DND-41 (cell line): ENCODE data around the gene TBCB.

Experiments
- ATAC-seq: fragments of 200-7000 bp; cut with Tn5 transposase; 3 replicates; pipeline ENCODE4 v1.9.1; 2021; ENCODE audit warnings: low read depth; ENCODE audit not compliant: insufficient read depth
- DNase-seq: peaks from one replicate; pipeline ENCODE4 v3.0.0-alpha.2; 2020
- H2AFZ ChIP-seq: 2 replicates; pipeline ENCODE4 v1.6.0; 2012; ENCODE audit warnings: low read depth, low read length
- H3K27ac ChIP-seq: 2 replicates; pipeline ENCODE4 v1.5.1; 2012; ENCODE audit warnings: low read length, inconsistent platforms
- H3K27me3 ChIP-seq: fragments of 200-600 bp; sonication (generic); 2 replicates; pipeline ENCODE4 v1.6.0; 2012; ENCODE audit warnings: low read length, mild to moderate bottlenecking, inconsistent platforms; ENCODE audit not compliant: insufficient read depth, poor library complexity
- H3K36me3 ChIP-seq: 2 replicates; pipeline ENCODE4 v1.5.1; 2012; ENCODE audit warnings: low read length, inconsistent platforms; ENCODE audit not compliant: insufficient read depth
- H3K4me1 ChIP-seq: 2 replicates; pipeline ENCODE4 v1.5.1; 2012; ENCODE audit warnings: mild to moderate bottlenecking, low read length; ENCODE audit not compliant: insufficient read depth
- H3K4me2 ChIP-seq: 2 replicates; pipeline ENCODE4 v1.6.0; 2012; ENCODE audit warnings: mild to moderate bottlenecking, moderate library complexity, low read length, inconsistent platforms; ENCODE audit not compliant: insufficient read depth
- H3K4me3 ChIP-seq, 2 experiments: fragments of 200-600 bp in 1 of 2; shearing (Covaris generic) in 1 of 2; 2 replicates each; pipeline ENCODE4 v1.5.1; 2012 to 2016; ENCODE audit warnings: inconsistent platforms in 2 of 2, low read length in 2 of 2, mild to moderate bottlenecking in 2 of 2, low read depth in 1 of 2, moderate library complexity in 1 of 2
- H3K79me2 ChIP-seq: 2 replicates; pipeline ENCODE4 v1.6.0; 2012; ENCODE audit warnings: low read length, inconsistent platforms; ENCODE audit not compliant: insufficient read depth
- H3K9ac ChIP-seq: 2 replicates; pipeline ENCODE4 v1.6.0; 2012; ENCODE audit warnings: low read depth, mild to moderate bottlenecking, inconsistent platforms, low read length, moderate library complexity
- H3K9me3 ChIP-seq: 2 replicates; pipeline ENCODE4 v1.5.1; 2012; ENCODE audit warnings: low read length, moderate library complexity, mild to moderate bottlenecking, inconsistent platforms; ENCODE audit not compliant: insufficient read depth, severe bottlenecking
- H4K20me1 ChIP-seq: 2 replicates; pipeline ENCODE4 v1.6.0; 2012; ENCODE audit warnings: low read length; ENCODE audit not compliant: insufficient read depth
- CTCF ChIP-seq: IDR thresholded peaks from 2 replicates; pipeline ENCODE4 v1.5.1; 2012; ENCODE audit warnings: borderline replicate concordance, low read length, moderate library complexity, mild to moderate bottlenecking; ENCODE audit not compliant: poor library complexity, severe bottlenecking; ENCODE audit errors: extremely low read depth
- EZH2 ChIP-seq: IDR thresholded peaks from 3 replicates; pipeline ENCODE4 v1.6.1; 2012; ENCODE audit warnings: borderline replicate concordance, low read depth, mild to moderate bottlenecking, moderate library complexity, low read length, inconsistent platforms; ENCODE audit not compliant: severe bottlenecking

The TBCB gene

GRCh38 chr19:36089847-36090246 lies 25.4 kb upstream of the TBCB start:
- no peak overlapping the region for H3K4me3 ChIP-seq
- no peaks in the 10 kb centered on the region for H3K27me3 ChIP-seq
- no peaks in the 10 kb centered on the region for H3K9me3 ChIP-seq
- no peak overlapping the region for H3K4me2 ChIP-seq
- H3K27ac ChIP-seq, result no peak overlapping the region
- no peaks in the 10 kb centered on the region for H3K79me2 ChIP-seq
- peaks cover 22% of the 10 kb centered on the region for H4K20me1 ChIP-seq
- H3K36me3 ChIP-seq, result peaks cover 98% of the 10 kb centered on the region
- no peak overlapping the region for H3K9ac ChIP-seq
- ATAC-seq (no peak), DNase-seq (no peak)
- H2AFZ ChIP-seq, result no peak overlapping the region
- no peaks in the 10 kb centered on the region for H3K4me1 ChIP-seq
- TF ChIP-seq EZH2 (no peak), CTCF (no peak)

GRCh38 chr19:36090910-36091695 lies 24.2 kb upstream of the TBCB start:
- H3K4me3 ChIP-seq, result no peak overlapping the region
- H3K9me3 ChIP-seq, result no peaks in the 10 kb centered on the region
- no peak for TF ChIP-seq CTCF
- TF ChIP-seq EZH2, result no peak
- H3K9ac ChIP-seq, result no peak overlapping the region
- no peaks in the 10 kb centered on the region for H3K4me1 ChIP-seq
- peaks cover 15% of the 10 kb centered on the region for H4K20me1 ChIP-seq
- no peaks in the 10 kb centered on the region for H3K79me2 ChIP-seq
- H3K27ac ChIP-seq, result no peak overlapping the region
- ATAC-seq (no peak), DNase-seq (no peak)
- H3K27me3 ChIP-seq, result no peaks in the 10 kb centered on the region
- peaks cover 98% of the 10 kb centered on the region for H3K36me3 ChIP-seq
- H3K4me2 ChIP-seq, result no peak overlapping the region
- no peak overlapping the region for H2AFZ ChIP-seq

GRCh38 chr19:36092566-36092965 lies 22.7 kb upstream of the TBCB start:
- Histone ChIP-seq H3K27me3 (no peaks in the 10 kb centered on the region), H4K20me1 (peaks cover 14% of the 10 kb centered on the region), H3K36me3 (peaks cover 95% of the 10 kb centered on the region), H3K4me1 (no peaks in the 10 kb centered on the region), H3K9me3 (no peaks in the 10 kb centered on the region), H3K9ac (no peak overlapping the region), H3K79me2 (no peaks in the 10 kb centered on the region), H3K4me3 (no peak overlapping the region), H2AFZ (no peak overlapping the region), H3K4me2 (no peak overlapping the region), H3K27ac (no peak overlapping the region)
- no peak for DNase-seq
- no peak for ATAC-seq
- TF ChIP-seq CTCF (no peak), EZH2 (no peak)
